GM19455 (cell line): ENCODE measurements around the gene CCDC157.
"Not testable (repeated sequence)": the region's sequence is repeated elsewhere in the genome, so short reads cannot be mapped to it uniquely, and the experiment has no call there.

Experiments used
- ATAC-seq: cut with Tn5 transposase; IDR thresholded peaks from one replicate; pipeline ENCODE4 v1.9.1; 2021; ENCODE audit not compliant: unreplicated experiment

The CCDC157 gene

GRCh38 chr22:30386960-30387827, 30.4 kb downstream of the CCDC157 start, which contains the start of gene RNF215:
TSS of gene RNF215 (minus strand) at chr22:30387411. CDS start at chr22:30387313, 98 bp downstream.
- ATAC-seq: peak; percentile 65

GRCh38 chr22:30390974-30391691, 34.3 kb downstream of the CCDC157 start:
- ATAC-seq: no peak

GRCh38 chr22:30392661-30393321, 36.0 kb downstream of the CCDC157 start:
- no peak for ATAC-seq

- ATAC-seq: no peak
Measured at GRCh38 chr22:30393322-30393680, 36.5 kb downstream of the CCDC157 start.

GRCh38 chr22:30393885-30394284, 37.1 kb downstream of the CCDC157 start:
- no peak for ATAC-seq

GRCh38 chr22:30396871-30397655, 40.3 kb downstream of the CCDC157 start, which contains the start of gene SEC14L2:
TSS of gene SEC14L2 (plus strand) at chr22:30397018. CDS start at chr22:30397117, 99 bp downstream.
- no peak for ATAC-seq

- no peak for ATAC-seq
Measured at GRCh38 chr22:30397656-30398635, 41.1 kb downstream of the CCDC157 start.

GRCh38 chr22:30398685-30399680, 42.2 kb downstream of the CCDC157 start:
- ATAC-seq: no peak

- no peak for ATAC-seq
Measured at GRCh38 chr22:30399718-30400117, 42.9 kb downstream of the CCDC157 start.

- no peak for ATAC-seq
Measured at GRCh38 chr22:30400159-30400558, 43.4 kb downstream of the CCDC157 start.

GRCh38 chr22:30401024-30401423, 44.2 kb downstream of the CCDC157 start:
- not testable (repeated sequence) for ATAC-seq

- ATAC-seq: no peak
Measured at GRCh38 chr22:30402028-30402765, 45.4 kb downstream of the CCDC157 start.

GRCh38 chr22:30402766-30403104, 45.9 kb downstream of the CCDC157 start:
- ATAC-seq: not testable (repeated sequence)

- ATAC-seq: no peak
Measured at GRCh38 chr22:30404307-30404706, 47.5 kb downstream of the CCDC157 start.

- ATAC-seq: no peak
Measured at GRCh38 chr22:30405731-30406130, 48.9 kb downstream of the CCDC157 start.

GRCh38 chr22:30406400-30406799, 49.6 kb downstream of the CCDC157 start:
- ATAC-seq: no peak

GRCh38 chr22:30408388-30409102, 51.7 kb downstream of the CCDC157 start:
- no peak for ATAC-seq
